ENCODE data around the gene SYDE2.

Gene SYDE2

GRCh38 chr1:85180869-85181268 lies 19.9 kb downstream of the SYDE2 start:
- no peak for TF ChIP-seq CTCF (conservative IDR thresholded peaks at IDR 0.05)
- H3K27ac ChIP-seq, result no peak overlapping the region

GRCh38 chr1:85179522-85179921 lies 21.3 kb downstream of the SYDE2 start:
- no peak for TF ChIP-seq CTCF (conservative IDR thresholded peaks at IDR 0.05)
- H3K27ac ChIP-seq, result no peak overlapping the region

GRCh38 chr1:85178396-85178795 lies 22.4 kb downstream of the SYDE2 start:
- H3K27ac ChIP-seq, result no peak overlapping the region
- TF ChIP-seq CTCF (conservative IDR thresholded peaks at IDR 0.05), result no peak

GRCh38 chr1:85174503-85174902 lies 26.3 kb downstream of the SYDE2 start:
- TF ChIP-seq CTCF (conservative IDR thresholded peaks at IDR 0.05), result no peak
- no peak overlapping the region for H3K27ac ChIP-seq

- TF ChIP-seq CTCF (conservative IDR thresholded peaks at IDR 0.05), result no peak
- H3K27ac ChIP-seq, result no peak overlapping the region
These were observed 28.0 kb downstream of the SYDE2 start for GRCh38 chr1:85172684-85173337.

- no peak overlapping the region for H3K27ac ChIP-seq
- no peak for TF ChIP-seq CTCF (conservative IDR thresholded peaks at IDR 0.05)
These were observed 29.1 kb downstream of the SYDE2 start for GRCh38 chr1:85171721-85172120.

- TF ChIP-seq CTCF (conservative IDR thresholded peaks at IDR 0.05), result no peak
- no peak overlapping the region for H3K27ac ChIP-seq
These were observed 31.9 kb downstream of the SYDE2 start for GRCh38 chr1:85168884-85169283.

Data from VCaP (cell line).